H9 (cell line): ENCODE measurements around the gene SLC9A9. TPM values are rescaled to one million over a fixed set of nuclear protein-coding genes. Genes with fewer than 3 reads are reported as not detected.

Experiments
- DNase-seq: peaks from one replicate; pipeline ENCODE4 v3.0.0-alpha.2; 2017
- H2AFZ ChIP-seq: one replicate; pipeline ENCODE4 v1.6.1; 2013; ENCODE audit warnings: mild to moderate bottlenecking, low read length, control low read depth, moderate library complexity
- H2AK5ac ChIP-seq: 2 replicates; pipeline ENCODE4 v1.6.1; 2013; ENCODE audit warnings: low read length, control low read depth, mixed read lengths; ENCODE audit not compliant: insufficient read length
- H2BK120ac ChIP-seq: one replicate; pipeline ENCODE4 v1.6.1; 2013; ENCODE audit warnings: low read depth, mild to moderate bottlenecking, low read length, control low read depth, inconsistent platforms; ENCODE audit not compliant: poor library complexity, severe bottlenecking
- H2BK12ac ChIP-seq: 2 replicates; pipeline ENCODE4 v1.6.1; 2013; ENCODE audit warnings: low read length, control low read depth, mixed read lengths, low read depth; ENCODE audit not compliant: insufficient read length
- H2BK15ac ChIP-seq: 2 replicates; pipeline ENCODE4 v1.6.1; 2013; ENCODE audit warnings: low read depth, low read length, control low read depth
- H2BK20ac ChIP-seq: one replicate; pipeline ENCODE4 v1.6.1; 2013; ENCODE audit warnings: low read depth, mild to moderate bottlenecking, low read length, control low read depth, inconsistent platforms; ENCODE audit not compliant: poor library complexity, severe bottlenecking
- H2BK5ac ChIP-seq: 2 replicates; pipeline ENCODE4 v1.6.1; 2013; ENCODE audit warnings: low read length, control low read depth, mixed read lengths; ENCODE audit not compliant: insufficient read length
- H3K14ac ChIP-seq: 2 replicates; pipeline ENCODE4 v1.6.1; 2013; ENCODE audit warnings: low read length, control low read depth; ENCODE audit not compliant: insufficient read depth
- H3K18ac ChIP-seq: 2 replicates; pipeline ENCODE4 v1.6.1; 2013; ENCODE audit warnings: low read depth, mild to moderate bottlenecking, mixed read lengths, low read length, control low read depth; ENCODE audit not compliant: insufficient read length
- H3K23ac ChIP-seq: 2 replicates; pipeline ENCODE4 v1.6.1; 2013; ENCODE audit warnings: low read length, control low read depth, mixed read lengths, low read depth; ENCODE audit not compliant: insufficient read length
- H3K23me2 ChIP-seq: 2 replicates; pipeline ENCODE4 v1.6.1; 2013; ENCODE audit warnings: low read depth, mild to moderate bottlenecking, mixed read lengths, low read length, control low read depth; ENCODE audit not compliant: insufficient read length, poor library complexity, severe bottlenecking
- H3K27ac ChIP-seq: 2 replicates; pipeline ENCODE4 v1.5.1; 2013; ENCODE audit warnings: low read length, control low read depth, mixed read lengths, low read depth; ENCODE audit not compliant: insufficient read length
- H3K27me3 ChIP-seq: 2 replicates; pipeline ENCODE4 v1.6.1; 2013; ENCODE audit warnings: low read length, control low read depth, inconsistent platforms; ENCODE audit not compliant: insufficient read depth
- H3K4ac ChIP-seq: 2 replicates; pipeline ENCODE4 v1.6.1; 2013; ENCODE audit warnings: low read depth, mild to moderate bottlenecking, control low read depth, inconsistent platforms, low read length, moderate library complexity
- H3K4me1 ChIP-seq: 2 replicates; pipeline ENCODE4 v1.6.1; 2013; ENCODE audit warnings: low read length, control low read depth, inconsistent platforms; ENCODE audit not compliant: insufficient read depth
- H3K4me2 ChIP-seq: 2 replicates; pipeline ENCODE4 v1.6.1; 2013; ENCODE audit warnings: low read length, control low read depth, mixed read lengths; ENCODE audit not compliant: insufficient read length, insufficient read depth
- H3K56ac ChIP-seq: 2 replicates; pipeline ENCODE4 v1.6.1; 2013; ENCODE audit warnings: low read depth, mild to moderate bottlenecking, mixed read lengths, low read length, control low read depth; ENCODE audit not compliant: insufficient read length
- H3K79me1 ChIP-seq: 2 replicates; pipeline ENCODE4 v1.6.1; 2013; ENCODE audit warnings: low read depth, mild to moderate bottlenecking, moderate library complexity, low read length, control low read depth, inconsistent platforms; ENCODE audit not compliant: insufficient read depth, poor library complexity, severe bottlenecking
- H3K79me2 ChIP-seq: 2 replicates; pipeline ENCODE4 v1.6.1; 2013; ENCODE audit warnings: low read length, control low read depth, inconsistent platforms; ENCODE audit not compliant: insufficient read depth
- H3K9ac ChIP-seq: 2 replicates; pipeline ENCODE4 v1.6.1; 2013; ENCODE audit warnings: low read length, control low read depth, mixed read lengths; ENCODE audit not compliant: insufficient read length; ENCODE audit errors: extremely low read depth
- H3K9me3 ChIP-seq: one replicate; pipeline ENCODE4 v1.6.1; 2013; ENCODE audit warnings: low read depth, low read length, inconsistent platforms; ENCODE audit not compliant: control insufficient read depth
- H3T11ph ChIP-seq: one replicate; pipeline ENCODE4 v1.6.1; 2013; ENCODE audit warnings: mild to moderate bottlenecking, low read length, control low read depth, inconsistent platforms
- H4K20me1 ChIP-seq: one replicate; pipeline ENCODE4 v1.6.1; 2013; ENCODE audit not compliant: control insufficient read depth, insufficient read length, insufficient read depth
- H4K5ac ChIP-seq: 2 replicates; pipeline ENCODE4 v1.6.1; 2013; ENCODE audit warnings: low read depth, mild to moderate bottlenecking, mixed read lengths, low read length, control low read depth; ENCODE audit not compliant: insufficient read length
- H4K8ac ChIP-seq: replicated peaks from 2 replicates; pipeline ENCODE4 v1.6.1; 2013; ENCODE audit warnings: low read length, control low read depth, mixed read lengths, low read depth; ENCODE audit not compliant: insufficient read length
- H4K91ac ChIP-seq: 2 replicates; pipeline ENCODE4 v1.6.1; 2013; ENCODE audit warnings: low read depth, mild to moderate bottlenecking, moderate library complexity, mixed read lengths, low read length, control low read depth; ENCODE audit not compliant: insufficient read length
- H3K27ac Mint-ChIP-seq, 3 experiments: 2 replicates in 2 of 3; 3 replicates in 1 of 3; pipeline ENCODE4 v1.8.0; 2020 to 2021; ENCODE audit warnings: mixed read lengths in 3 of 3, mild to moderate bottlenecking in 1 of 3, moderate library complexity in 1 of 3
- H3K27me3 Mint-ChIP-seq: 2 replicates; pipeline ENCODE4 v1.8.0; 2021; ENCODE audit warnings: low read depth, mild to moderate bottlenecking, moderate library complexity, mixed read lengths
- H3K36me3 Mint-ChIP-seq, 3 experiments: 2 replicates in 2 of 3; 3 replicates in 1 of 3; pipeline ENCODE4 v1.8.0; 2020 to 2021; ENCODE audit warnings: low read depth in 3 of 3, mixed read lengths in 3 of 3; ENCODE audit not compliant: insufficient read depth in 1 of 3
- H3K4me1 Mint-ChIP-seq, 2 experiments: 2 replicates each; pipeline ENCODE4 v1.8.0; 2020; ENCODE audit warnings: mixed read lengths in 2 of 2
- H3K4me3 Mint-ChIP-seq, 2 experiments: 2 replicates in 1 of 2; 3 replicates in 1 of 2; pipeline ENCODE4 v1.8.0; 2020 to 2021; ENCODE audit warnings: mild to moderate bottlenecking in 2 of 2, mixed read lengths in 2 of 2, moderate library complexity in 1 of 2
- H3K9me3 Mint-ChIP-seq, 2 experiments: 2 replicates in 1 of 2; 3 replicates in 1 of 2; pipeline ENCODE4 v1.8.0; 2020; ENCODE audit warnings: mild to moderate bottlenecking in 2 of 2, mixed read lengths in 2 of 2, moderate library complexity in 1 of 2
- WGBS: extraction: QIAGEN DNeasy Blood & Tissue Kit; methylation state at CpG from one replicate; pipeline ENCODE4 v1.1.7; 2013; ENCODE audit warnings: missing lambda C conversion rate, low lambda C conversion rate, mixed read lengths; ENCODE audit not compliant: insufficient read length; ENCODE audit errors: extremely low coverage; 5-methylcytosine and 5-hydroxymethylcytosine counted together
- total RNA-seq: library from RNA; stranded (reverse); gene quantifications from 2 replicates; pipeline ENCODE4 v1.2.1, GENCODE V29; 2021
- TF ChIP-seq, protein P1 (sequence below): fragments of 200-600 bp; sonication (generic); conservative IDR thresholded peaks from 3 replicates; pipeline ENCODE4 v1.8.0; 2021; ENCODE audit warnings: antibody characterized with exemption, mild to moderate bottlenecking

Gene SLC9A9
- total RNA-seq, 1 experiment from 2014 or later: 0.35 TPM

DNA sequence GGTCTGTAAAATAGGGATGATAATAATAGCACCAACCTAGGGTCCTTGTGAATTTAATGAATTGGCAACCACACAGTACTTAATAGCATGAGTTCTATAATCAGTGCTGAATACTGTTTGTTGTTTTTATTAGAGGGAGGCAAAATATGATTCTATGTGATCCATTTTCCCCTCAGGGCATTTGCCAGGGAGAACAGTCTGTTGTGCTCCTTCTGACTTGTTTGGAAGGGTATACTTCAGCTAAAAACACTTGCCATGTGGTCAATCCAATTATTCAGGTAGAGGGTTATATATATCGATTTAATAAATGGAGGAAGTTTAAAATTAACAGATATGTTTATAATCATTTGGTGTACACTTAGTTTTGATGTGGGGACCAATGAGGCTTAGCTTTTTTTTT lies 423.4 kb downstream of the SLC9A9 start:
- no peak overlapping the region for H4K91ac ChIP-seq
- no peaks in the 10 kb centered on the region for H3K79me2 ChIP-seq
- no peaks in the 10 kb centered on the region; the same call in 1 of the 2 replicates for H3K27me3 ChIP-seq
- H3K14ac ChIP-seq: no peak overlapping the region
- H2AFZ ChIP-seq: no peak overlapping the region
- H2BK5ac ChIP-seq: no peak overlapping the region
- 100% methylated on average over 1 of the region's 1 CpG for WGBS
- H3K27ac Mint-ChIP-seq: no peak overlapping the region
- peaks cover 8% of the 10 kb centered on the region in 2 experiments for H3K4me1 Mint-ChIP-seq
- no peak overlapping the region for H3K9ac ChIP-seq
- H2AK5ac ChIP-seq: no peak overlapping the region
- H3K27ac ChIP-seq: no peak overlapping the region
- H3K9me3 Mint-ChIP-seq: no peaks in the 10 kb centered on the region; a peak in 1 of 5 replicates
- no peaks in the 10 kb centered on the region for H3K79me1 ChIP-seq
- no peak overlapping the region for H2BK12ac ChIP-seq
- TF ChIP-seq, protein P1, sequence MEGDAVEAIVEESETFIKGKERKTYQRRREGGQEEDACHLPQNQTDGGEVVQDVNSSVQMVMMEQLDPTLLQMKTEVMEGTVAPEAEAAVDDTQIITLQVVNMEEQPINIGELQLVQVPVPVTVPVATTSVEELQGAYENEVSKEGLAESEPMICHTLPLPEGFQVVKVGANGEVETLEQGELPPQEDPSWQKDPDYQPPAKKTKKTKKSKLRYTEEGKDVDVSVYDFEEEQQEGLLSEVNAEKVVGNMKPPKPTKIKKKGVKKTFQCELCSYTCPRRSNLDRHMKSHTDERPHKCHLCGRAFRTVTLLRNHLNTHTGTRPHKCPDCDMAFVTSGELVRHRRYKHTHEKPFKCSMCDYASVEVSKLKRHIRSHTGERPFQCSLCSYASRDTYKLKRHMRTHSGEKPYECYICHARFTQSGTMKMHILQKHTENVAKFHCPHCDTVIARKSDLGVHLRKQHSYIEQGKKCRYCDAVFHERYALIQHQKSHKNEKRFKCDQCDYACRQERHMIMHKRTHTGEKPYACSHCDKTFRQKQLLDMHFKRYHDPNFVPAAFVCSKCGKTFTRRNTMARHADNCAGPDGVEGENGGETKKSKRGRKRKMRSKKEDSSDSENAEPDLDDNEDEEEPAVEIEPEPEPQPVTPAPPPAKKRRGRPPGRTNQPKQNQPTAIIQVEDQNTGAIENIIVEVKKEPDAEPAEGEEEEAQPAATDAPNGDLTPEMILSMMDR: no peak
- no peak overlapping the region for H3K23ac ChIP-seq
- no peaks in the 10 kb centered on the region for H4K20me1 ChIP-seq
- H3K36me3 Mint-ChIP-seq: no peaks in the 10 kb centered on the region
- H4K5ac ChIP-seq: no peak overlapping the region
- H2BK20ac ChIP-seq: no peak overlapping the region
- no peak overlapping the region for H2BK120ac ChIP-seq
- H3K4me3 Mint-ChIP-seq: no peak overlapping the region
- H3K18ac ChIP-seq: no peak overlapping the region
- no peak for DNase-seq
- no peak overlapping the region for H2BK15ac ChIP-seq
- no peak overlapping the region for H3T11ph ChIP-seq
- H3K9me3 ChIP-seq: no peaks in the 10 kb centered on the region
- H4K8ac ChIP-seq: no peak overlapping the region
- H3K4me1 ChIP-seq: no peaks in the 10 kb centered on the region; the same call in 1 of the 2 replicates
- H3K4ac ChIP-seq: no peak overlapping the region
- peaks cover 16% of the 10 kb centered on the region for H3K27me3 Mint-ChIP-seq
- H3K23me2 ChIP-seq: no peaks in the 10 kb centered on the region
- no peak overlapping the region for H3K4me2 ChIP-seq
- no peak overlapping the region for H3K56ac ChIP-seq
